Measurements from ENCODE around the gene AANAT.

GRCh38 chr17:76500074-76500746, 32.8 kb downstream of the AANAT start:
- TF ChIP-seq CTCF (conservative IDR thresholded peaks at IDR 0.05; ENCODE audit: low read length), result no peak
- TF ChIP-seq EZH2phosphoT487 (IDR thresholded peaks at IDR 0.05; ENCODE audit: borderline replicate concordance, low read depth, low read length), result no peak

Data from OCI-LY7 (cell line).